Naive thymus-derived CD4-positive, alpha-beta T cell (primary cell): ENCODE measurements around the gene SMC1B. TPM values are rescaled to one million over a fixed set of nuclear protein-coding genes. Genes with fewer than 3 reads are reported as not detected.

Experiments
- ATAC-seq: fragments of 150-1000 bp; cut with Tn5 transposase; 2 replicates; pipeline ENCODE4 v1.10.0; 2021; ENCODE audit warnings: mild to moderate bottlenecking, moderate library complexity
- CTCF ChIA-PET: fragments of 350-600 bp; sonication (Branson Sonifier 250); formaldehyde crosslinking; loops from one replicate; lab custom pipeline; 2021; ENCODE audit warnings: antibody characterized with exemption; lab: Charles Lee
- POLR2A ChIA-PET: fragments of 350-600 bp; sonication (Branson Sonifier 250); formaldehyde crosslinking; loops from one replicate; lab custom pipeline; 2021; ENCODE audit warnings: antibody characterized with exemption, inconsistent platforms; lab: Charles Lee
- DNase-seq, 9 donors: peaks; one replicate each; pipeline versions ENCODE4 v3.0.0 to v3.0.0-alpha.2; 2020 to 2022; ENCODE audit warnings: mixed read lengths in 1 of 9
- H3K27ac ChIP-seq: one replicate; pipeline ENCODE4 v1.7.0; 2013; ENCODE audit warnings: mild to moderate bottlenecking, low read depth, low read length, moderate library complexity
- H3K27me3 ChIP-seq, 2 donors: one replicate each; pipeline ENCODE4 v1.7.0; 2013; ENCODE audit warnings: low read length in 2 of 2, mild to moderate bottlenecking in 2 of 2, moderate library complexity in 2 of 2; ENCODE audit not compliant: control insufficient read depth in 2 of 2, insufficient read depth in 2 of 2
- H3K36me3 ChIP-seq, 3 experiments: 1 replicate in 2 of 3; 2 replicates in 1 of 3; pipeline ENCODE4 v1.7.0; 2013; ENCODE audit warnings: low read length in 3 of 3, mild to moderate bottlenecking in 3 of 3, moderate library complexity in 1 of 3; ENCODE audit not compliant: insufficient read depth in 3 of 3, control insufficient read depth in 2 of 3
- H3K4me1 ChIP-seq, 2 donors: one replicate each; pipeline ENCODE4 v1.7.0; 2013; ENCODE audit warnings: low read length in 2 of 2, mild to moderate bottlenecking in 2 of 2, moderate library complexity in 1 of 2; ENCODE audit not compliant: control insufficient read depth in 2 of 2, insufficient read depth in 2 of 2
- H3K4me3 ChIP-seq: 2 replicates; pipeline ENCODE4 v1.7.0; 2013; ENCODE audit warnings: mild to moderate bottlenecking, low read length
- H3K9me3 ChIP-seq, 3 experiments: 1 replicate in 2 of 3; 2 replicates in 1 of 3; pipeline ENCODE4 v1.7.0; 2013; ENCODE audit warnings: low read length in 3 of 3; ENCODE audit not compliant: control insufficient read depth in 2 of 3
- H3K27ac Mint-ChIP-seq, 9 donors: one replicate each; pipeline ENCODE4 v1.8.0; 2020 to 2022; ENCODE audit warnings: mixed read lengths in 9 of 9, mild to moderate bottlenecking in 8 of 9, moderate library complexity in 5 of 9, inconsistent platforms in 2 of 9
- H3K27me3 Mint-ChIP-seq, 5 donors: one replicate each; pipeline ENCODE4 v1.8.0; 2021 to 2022; ENCODE audit warnings: mixed read lengths in 5 of 5, mild to moderate bottlenecking in 1 of 5
- H3K36me3 Mint-ChIP-seq, 5 donors: one replicate each; pipeline ENCODE4 v1.8.0; 2020 to 2022; ENCODE audit warnings: mixed read lengths in 5 of 5, mild to moderate bottlenecking in 3 of 5, inconsistent platforms in 1 of 5
- H3K4me1 Mint-ChIP-seq, 7 donors: one replicate each; pipeline ENCODE4 v1.8.0; 2020 to 2022; ENCODE audit warnings: mixed read lengths in 7 of 7, mild to moderate bottlenecking in 3 of 7, inconsistent platforms in 1 of 7
- H3K4me3 Mint-ChIP-seq, 10 donors: one replicate each; pipeline ENCODE4 v1.8.0; 2020 to 2022; ENCODE audit warnings: mild to moderate bottlenecking in 10 of 10, mixed read lengths in 10 of 10, moderate library complexity in 6 of 10, inconsistent platforms in 2 of 10
- H3K9me3 Mint-ChIP-seq, 11 donors: one replicate each; pipeline ENCODE4 v1.8.0; 2020 to 2022; ENCODE audit warnings: mixed read lengths in 11 of 11, mild to moderate bottlenecking in 4 of 11, inconsistent platforms in 1 of 11, moderate library complexity in 1 of 11
- intact Hi-C, 2 donors: fragments of 100-400 bp; cut with micrococcal nuclease; formaldehyde crosslinking; loops; one replicate each; pipeline ENCODE4 v1.15.1; 2023
- polyA plus RNA-seq, 2 donors: library from polyadenylated mRNA; unstranded; fragments of 300-500 nt; fragmentation: Illumina TruSeq; gene quantifications; one replicate each; pipeline ENCODE4 v1.2.3, GENCODE V29; 2021
- total RNA-seq, 6 experiments: library from RNA in 5 of 6; stranded (reverse) in 5 of 6; gene quantifications; 1 replicate in 5 of 6; 2 replicates in 1 of 6; pipeline ENCODE4 v1.2.3 and lab custom pipeline; 2021 to 2026

SMC1B gene
- total RNA-seq: under 1 TPM in 2 of 5 experiments, not detected in 3; 0.11 to 0.70 TPM
- polyA plus RNA-seq: not detected
- total RNA-seq (lab: John Stamatoyannopoulos, UW): 0.40 reads per million

- H3K36me3 Mint-ChIP-seq: peaks cover 0 to 8% (median 0%) of the 10 kb centered on the region in 5 donors
- POLR2A ChIA-PET: interaction anchor here (1.2 kb wide), 1 partner anchor 104 kb away, joined by 3 read pairs; the partner anchor contains the start of gene FAM118A
- H3K27me3 Mint-ChIP-seq: peaks cover 0 to 4% (median 0%) of the 10 kb centered on the region in 5 donors
- Histone ChIP-seq H3K4me1 (peaks cover 8 to 12% of the 10 kb centered on the region in 2 donors), H3K9me3 (no peaks in the 10 kb centered on the region), H3K4me3 (peak within 1 kb of the TSS; percentile 77), H3K27me3 (no peaks in the 10 kb centered on the region), H3K27ac (peak within 1 kb of the TSS; percentile 54), H3K36me3 (no peaks in the 10 kb centered on the region)
- intact Hi-C loops: loop anchor here (1.0 to 5.0 kb wide), 6 partner anchors 9 to 104 kb away; partner anchors contain the start of gene FAM118A (in 1 of the 2)
- ATAC-seq: peak; percentile 97
- H3K4me1 Mint-ChIP-seq: peaks cover 0 to 21% (median 14%) of the 10 kb centered on the region in 7 donors
- CTCF ChIA-PET: no interaction called here
- DNase-seq: peak; percentile 58 to 89 (median 84)
- peak within 1 kb of the TSS; percentile 68 to 90 (median 80) for H3K4me3 Mint-ChIP-seq
- peaks cover 0 to 4% (median 0%) of the 10 kb centered on the region in 11 donors for H3K9me3 Mint-ChIP-seq
- peak within 1 kb of the TSS; percentile 36 to 96 (median 74) for H3K27ac Mint-ChIP-seq
Measured at GRCh38 chr22:45413368-45414211, at the start of gene SMC1B, which contains the start of gene RIBC2. TSS of gene SMC1B (minus strand) at chr22:45413599. CDS start at chr22:45413567, 32 bp downstream. TSS of gene RIBC2 (plus strand) at chr22:45413693. CDS start at chr22:45413887, 194 bp downstream.

GRCh38 chr22:45462034-45462655, 48.7 kb upstream of the SMC1B start:
- no peak overlapping the region for H3K27ac Mint-ChIP-seq
- ATAC-seq (no peak), DNase-seq (peak in 1 of 9 donors; percentile 11)
- ChIA-PET CTCF (interaction anchor here (0.6 to 1.2 kb wide), 2 partner anchors 12 to 195 kb away, joined by 3 read pairs; no protein-coding TSS in a partner anchor), POLR2A (no interaction called here)
- H3K4me3 Mint-ChIP-seq: no peak overlapping the region
- peaks cover 0 to 10% (median 2%) of the 10 kb centered on the region in 11 donors for H3K9me3 Mint-ChIP-seq
- H3K4me1 Mint-ChIP-seq: no peaks in the 10 kb centered on the region
- Histone ChIP-seq H3K36me3 (no peaks in the 10 kb centered on the region), H3K4me3 (no peak overlapping the region), H3K4me1 (no peaks in the 10 kb centered on the region), H3K27ac (no peak overlapping the region), H3K27me3 (no peaks in the 10 kb centered on the region), H3K9me3 (no peaks in the 10 kb centered on the region)
- H3K27me3 Mint-ChIP-seq: peaks cover 0 to 14% (median 7%) of the 10 kb centered on the region in 5 donors
- H3K36me3 Mint-ChIP-seq: peaks cover 0 to 4% (median 0%) of the 10 kb centered on the region in 5 donors
- intact Hi-C loops: no loop called here

GRCh38 chr22:45460288-45461109, 47.1 kb upstream of the SMC1B start:
- H3K4me1 ChIP-seq: no peaks in the 10 kb centered on the region
- H3K9me3 ChIP-seq: no peaks in the 10 kb centered on the region
- no peak for ATAC-seq
- no peak overlapping the region for H3K4me3 ChIP-seq
- H3K27me3 Mint-ChIP-seq: peaks cover 0 to 14% (median 6%) of the 10 kb centered on the region in 5 donors
- peaks cover 0 to 4% (median 0%) of the 10 kb centered on the region in 5 donors for H3K36me3 Mint-ChIP-seq
- CTCF ChIA-PET: no interaction called here
- H3K27ac ChIP-seq: no peak overlapping the region
- no peak overlapping the region for H3K27ac Mint-ChIP-seq
- DNase-seq: no peak
- H3K36me3 ChIP-seq: no peaks in the 10 kb centered on the region
- H3K4me3 Mint-ChIP-seq: no peak overlapping the region
- H3K9me3 Mint-ChIP-seq: peaks cover 0 to 7% (median 0%) of the 10 kb centered on the region in 11 donors
- no peaks in the 10 kb centered on the region for H3K27me3 ChIP-seq
- no peaks in the 10 kb centered on the region for H3K4me1 Mint-ChIP-seq
- POLR2A ChIA-PET: no interaction called here
- intact Hi-C loops: no loop called here

- ChIA-PET CTCF (no interaction called here), POLR2A (no interaction called here)
- H3K9me3 Mint-ChIP-seq: peaks cover 0 to 4% (median 0%) of the 10 kb centered on the region in 11 donors
- no peak overlapping the region for H3K4me3 ChIP-seq
- no peak for ATAC-seq
- DNase-seq: no peak
- H3K27ac ChIP-seq: no peak overlapping the region
- no peak overlapping the region for H3K27ac Mint-ChIP-seq
- no peaks in the 10 kb centered on the region for H3K36me3 ChIP-seq
- H3K27me3 ChIP-seq: no peaks in the 10 kb centered on the region
- intact Hi-C loops: no loop called here
- peaks cover 0 to 2% (median 0%) of the 10 kb centered on the region in 5 donors for H3K36me3 Mint-ChIP-seq
- no peaks in the 10 kb centered on the region for H3K4me1 Mint-ChIP-seq
- H3K9me3 ChIP-seq: no peaks in the 10 kb centered on the region
- H3K4me1 ChIP-seq: no peaks in the 10 kb centered on the region
- no peak overlapping the region for H3K4me3 Mint-ChIP-seq
- peaks cover 0 to 9% (median 5%) of the 10 kb centered on the region in 5 donors for H3K27me3 Mint-ChIP-seq
Measured at GRCh38 chr22:45459235-45459634, 45.8 kb upstream of the SMC1B start.

GRCh38 chr22:45458532-45458931, 45.1 kb upstream of the SMC1B start:
- Histone ChIP-seq H3K9me3 (no peaks in the 10 kb centered on the region), H3K27ac (no peak overlapping the region), H3K4me1 (no peaks in the 10 kb centered on the region), H3K4me3 (no peak overlapping the region), H3K27me3 (no peaks in the 10 kb centered on the region), H3K36me3 (no peaks in the 10 kb centered on the region)
- no peak for DNase-seq
- no peak for ATAC-seq
- peaks cover 0 to 6% (median 3%) of the 10 kb centered on the region in 5 donors for H3K27me3 Mint-ChIP-seq
- H3K36me3 Mint-ChIP-seq: no peaks in the 10 kb centered on the region
- H3K4me1 Mint-ChIP-seq: no peaks in the 10 kb centered on the region
- H3K27ac Mint-ChIP-seq: no peak overlapping the region
- CTCF ChIA-PET: no interaction called here
- no peak overlapping the region for H3K4me3 Mint-ChIP-seq
- H3K9me3 Mint-ChIP-seq: no peaks in the 10 kb centered on the region
- POLR2A ChIA-PET: no interaction called here
- intact Hi-C loops: no loop called here

GRCh38 chr22:45456811-45457210, 43.4 kb upstream of the SMC1B start:
- H3K9me3 ChIP-seq: no peaks in the 10 kb centered on the region
- no peak overlapping the region for H3K4me3 ChIP-seq
- no peak for DNase-seq
- peaks cover 0 to 6% (median 3%) of the 10 kb centered on the region in 5 donors for H3K27me3 Mint-ChIP-seq
- H3K4me1 ChIP-seq: no peaks in the 10 kb centered on the region
- H3K4me1 Mint-ChIP-seq: no peaks in the 10 kb centered on the region
- no peak overlapping the region for H3K27ac ChIP-seq
- H3K4me3 Mint-ChIP-seq: no peak overlapping the region
- no peak overlapping the region for H3K27ac Mint-ChIP-seq
- H3K9me3 Mint-ChIP-seq: no peaks in the 10 kb centered on the region
- ChIA-PET CTCF (no interaction called here), POLR2A (no interaction called here)
- H3K36me3 Mint-ChIP-seq: no peaks in the 10 kb centered on the region
- H3K27me3 ChIP-seq: no peaks in the 10 kb centered on the region
- ATAC-seq: no peak
- H3K36me3 ChIP-seq: no peaks in the 10 kb centered on the region
- intact Hi-C loops: no loop called here
